ENCODE measurements around the gene TIGAR.

DNA sequence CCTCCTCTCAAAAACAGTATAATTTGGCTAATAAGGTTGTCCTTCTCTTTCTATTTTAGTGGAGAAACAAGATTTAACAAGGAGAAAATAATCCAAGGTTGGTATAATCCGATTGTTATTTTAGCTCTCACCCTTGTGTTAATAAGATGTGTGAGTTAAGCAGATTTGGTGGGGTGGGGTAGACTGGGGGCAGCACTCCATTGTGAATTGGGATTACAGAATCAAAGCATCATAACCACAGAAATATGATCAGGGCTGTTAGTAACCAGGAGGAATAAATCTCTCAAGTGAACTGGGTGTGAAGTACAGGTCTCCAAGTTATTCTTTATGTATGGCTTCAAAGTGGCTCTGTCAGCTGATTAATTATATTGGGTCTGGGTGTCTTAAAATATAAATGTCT, 10.2 kb downstream of the TIGAR start:
- TF ChIP-seq GATA2 (IDR thresholded peaks at IDR 0.05; ENCODE audit: low read depth, low read length) (no peak), GATA3 (IDR thresholded peaks at IDR 0.05; ENCODE audit: low read depth, low read length) (no peak)

Data from SH-SY5Y (cell line).